ENCODE measurements around the gene KRTAP5-9. TPM values are rescaled to one million over a fixed set of nuclear protein-coding genes. Genes with fewer than 3 reads are reported as not detected.

Gene KRTAP5-9
- polyA plus RNA-seq, 2 of the 4 experiments (the other 2 are of a cell fraction), result not detected

DNA sequence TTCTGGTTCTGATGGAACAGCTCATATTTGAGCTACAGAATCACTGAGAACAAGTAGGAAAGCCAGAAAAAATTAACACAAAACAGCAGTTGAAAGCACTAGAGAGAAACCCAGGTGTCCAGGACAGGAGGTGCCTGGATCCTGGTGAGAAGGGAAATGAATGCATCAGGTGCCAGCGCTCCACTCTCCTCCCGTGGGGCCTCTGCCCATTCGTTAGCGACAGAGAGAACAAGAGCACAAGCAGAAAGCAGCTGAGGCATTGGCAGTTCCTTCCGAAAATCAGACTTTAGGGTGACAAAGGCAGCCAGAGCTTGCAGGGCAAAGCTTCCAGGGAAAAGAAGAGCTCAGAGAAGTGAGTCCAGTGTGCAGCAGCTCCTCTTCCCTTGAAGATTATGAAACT is 41.1 kb upstream of the KRTAP5-9 start:
- no peaks in the 10 kb centered on the region for H3K4me1 ChIP-seq
- ChIA-PET POLR2A (no interaction called here), CTCF (interaction anchor here (0.9 to 1.5 kb wide), 3 partner anchors 13 to 1193 kb away, joined by 3 read pairs; no protein-coding TSS in a partner anchor)
- H3K9me3 ChIP-seq, result 0 out of 3 replicates have a peak, but pooled peaks cover 6% of the 10 kb centered on the region
- no peak overlapping the region for H3K27ac ChIP-seq
- no peak overlapping the region for H3K4me2 ChIP-seq
- DNase-seq (ENCODE audit: low read depth in 1 of 2, low spot score in 1 of 2) (no peak), FAIRE-seq (no peak), ATAC-seq (no peak)
- TF ChIP-seq, protein P1, sequence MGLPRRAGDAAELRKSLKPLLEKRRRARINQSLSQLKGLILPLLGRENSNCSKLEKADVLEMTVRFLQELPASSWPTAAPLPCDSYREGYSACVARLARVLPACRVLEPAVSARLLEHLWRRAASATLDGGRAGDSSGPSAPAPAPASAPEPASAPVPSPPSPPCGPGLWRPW (IDR thresholded peaks at IDR 0.05), result no peak
- TF ChIP-seq CBX2 (IDR thresholded peaks at IDR 0.05; ENCODE audit: borderline replicate concordance, low read depth), result no peak
- TF ChIP-seq, protein P2, sequence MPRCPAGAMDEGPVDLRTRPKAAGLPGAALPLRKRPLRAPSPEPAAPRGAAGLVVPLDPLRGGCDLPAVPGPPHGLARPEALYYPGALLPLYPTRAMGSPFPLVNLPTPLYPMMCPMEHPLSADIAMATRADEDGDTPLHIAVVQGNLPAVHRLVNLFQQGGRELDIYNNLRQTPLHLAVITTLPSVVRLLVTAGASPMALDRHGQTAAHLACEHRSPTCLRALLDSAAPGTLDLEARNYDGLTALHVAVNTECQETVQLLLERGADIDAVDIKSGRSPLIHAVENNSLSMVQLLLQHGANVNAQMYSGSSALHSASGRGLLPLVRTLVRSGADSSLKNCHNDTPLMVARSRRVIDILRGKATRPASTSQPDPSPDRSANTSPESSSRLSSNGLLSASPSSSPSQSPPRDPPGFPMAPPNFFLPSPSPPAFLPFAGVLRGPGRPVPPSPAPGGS (IDR thresholded peaks at IDR 0.05), result no peak
- no peak for TF ChIP-seq FOSL2 (IDR thresholded peaks at IDR 0.05)
- no peak for TF ChIP-seq FOSL2 (CRISPR knock-in tag; IDR thresholded peaks at IDR 0.05)
- TF ChIP-seq RCOR1 (IDR thresholded peaks at IDR 0.05; ENCODE audit: low read depth, low read length), result no peak
- TF ChIP-seq RAD21 (conservative IDR thresholded peaks at IDR 0.05 in 1 of 2, IDR thresholded peaks at IDR 0.05 in 1 of 2), result no peak
- no peak for TF ChIP-seq MAFK (IDR thresholded peaks at IDR 0.05; ENCODE audit: partially characterized antibody)
- TF ChIP-seq POLR2A (IDR thresholded peaks at IDR 0.05; ENCODE audit: low read length), result no peak
- no peak for TF ChIP-seq PHF8 (IDR thresholded peaks at IDR 0.05; ENCODE audit: borderline replicate concordance, low read depth)
- no peak for TF ChIP-seq EHF (CRISPR knock-in tag; IDR thresholded peaks at IDR 0.05)
- no peak for TF ChIP-seq KDM5A (IDR thresholded peaks at IDR 0.05)
- TF ChIP-seq, protein P3, sequence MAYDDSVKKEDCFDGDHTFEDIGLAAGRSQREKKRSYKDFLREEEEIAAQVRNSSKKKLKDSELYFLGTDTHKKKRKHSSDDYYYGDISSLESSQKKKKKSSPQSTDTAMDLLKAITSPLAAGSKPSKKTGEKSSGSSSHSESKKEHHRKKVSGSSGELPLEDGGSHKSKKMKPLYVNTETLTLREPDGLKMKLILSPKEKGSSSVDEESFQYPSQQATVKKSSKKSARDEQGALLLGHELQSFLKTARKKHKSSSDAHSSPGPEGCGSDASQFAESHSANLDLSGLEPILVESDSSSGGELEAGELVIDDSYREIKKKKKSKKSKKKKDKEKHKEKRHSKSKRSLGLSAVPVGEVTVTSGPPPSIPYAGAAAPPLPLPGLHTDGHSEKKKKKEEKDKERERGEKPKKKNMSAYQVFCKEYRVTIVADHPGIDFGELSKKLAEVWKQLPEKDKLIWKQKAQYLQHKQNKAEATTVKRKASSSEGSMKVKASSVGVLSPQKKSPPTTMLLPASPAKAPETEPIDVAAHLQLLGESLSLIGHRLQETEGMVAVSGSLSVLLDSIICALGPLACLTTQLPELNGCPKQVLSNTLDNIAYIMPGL (CRISPR knock-in tag; IDR thresholded peaks at IDR 0.05; ENCODE audit: borderline replicate concordance), result no peak
- TF ChIP-seq GATA3 (IDR thresholded peaks at IDR 0.05; ENCODE audit: borderline replicate concordance), result no peak
- no peak for TF ChIP-seq HOXB5 (CRISPR knock-in tag; IDR thresholded peaks at IDR 0.05)
- TF ChIP-seq NPAS2 (CRISPR knock-in tag; IDR thresholded peaks at IDR 0.05; ENCODE audit: borderline replicate concordance), result no peak
- TF ChIP-seq, protein P4, sequence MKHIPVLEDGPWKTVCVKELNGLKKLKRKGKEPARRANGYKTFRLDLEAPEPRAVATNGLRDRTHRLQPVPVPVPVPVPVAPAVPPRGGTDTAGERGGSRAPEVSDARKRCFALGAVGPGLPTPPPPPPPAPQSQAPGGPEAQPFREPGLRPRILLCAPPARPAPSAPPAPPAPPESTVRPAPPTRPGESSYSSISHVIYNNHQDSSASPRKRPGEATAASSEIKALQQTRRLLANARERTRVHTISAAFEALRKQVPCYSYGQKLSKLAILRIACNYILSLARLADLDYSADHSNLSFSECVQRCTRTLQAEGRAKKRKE (CRISPR knock-in tag; IDR thresholded peaks at IDR 0.05; ENCODE audit: low read depth), result no peak
- TF ChIP-seq POLR2AphosphoS2 (conservative IDR thresholded peaks at IDR 0.05; ENCODE audit: low read length), result no peak
- TF ChIP-seq CHD4 (IDR thresholded peaks at IDR 0.05; ENCODE audit: borderline replicate concordance), result no peak
- TF ChIP-seq ZFP36 (IDR thresholded peaks at IDR 0.05; ENCODE audit: borderline replicate concordance, partially characterized antibody), result no peak
- TF ChIP-seq NR3C1 (IDR thresholded peaks at IDR 0.05), result no peak
- H3K4me3 ChIP-seq, result no peak overlapping the region
- WGBS (ENCODE audit: missing lambda C conversion rate), result 91% methylated on average over 5 of the region's 5 CpGs

DNA sequence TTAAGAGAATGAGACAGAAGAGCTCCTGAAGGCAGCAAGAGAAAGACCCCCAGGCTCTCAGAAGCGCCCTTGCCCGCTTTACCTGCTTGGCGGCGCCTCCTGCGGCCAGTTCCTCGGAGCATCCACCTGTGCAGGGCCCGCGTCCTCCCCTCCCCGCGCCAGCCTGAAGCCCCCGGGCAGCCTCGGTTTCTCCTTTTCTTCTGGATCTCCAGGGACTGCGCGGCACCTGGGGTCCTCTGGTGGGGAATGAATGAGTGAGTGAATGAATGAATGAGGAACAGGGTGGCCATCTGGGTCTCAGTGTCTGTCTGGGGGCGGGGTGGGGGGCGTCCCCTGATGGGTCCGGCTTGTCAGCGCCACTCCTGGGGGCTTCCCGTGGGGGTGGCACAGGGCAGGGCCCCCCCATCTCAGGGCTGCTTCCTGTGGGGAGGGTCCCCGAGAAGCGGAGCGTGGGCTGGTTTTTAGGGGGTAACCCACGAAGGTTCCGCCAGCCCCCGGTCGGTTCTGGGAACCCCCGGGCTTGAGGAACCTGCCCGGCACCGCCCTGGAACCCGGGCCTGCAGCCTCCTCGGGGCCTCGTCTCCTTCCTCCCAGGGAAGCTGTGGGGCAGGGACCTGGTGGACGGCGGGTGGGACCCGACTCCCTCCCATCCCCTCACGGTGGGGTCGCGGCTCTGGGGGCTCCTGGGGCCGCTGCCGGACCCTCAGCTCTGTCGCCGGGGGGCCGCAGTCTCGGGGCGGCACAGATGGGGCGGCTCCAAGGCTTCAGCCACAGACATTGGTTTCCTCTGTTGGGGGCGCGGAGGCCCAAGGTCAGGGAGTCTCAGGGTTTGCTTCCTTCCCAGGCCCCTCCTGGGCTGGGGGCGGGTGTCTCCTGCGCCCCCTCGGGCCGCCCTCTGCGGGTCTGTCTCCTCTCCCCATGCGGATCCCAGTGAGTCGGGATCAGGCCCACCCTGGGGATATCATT is 29.4 kb upstream of the KRTAP5-9 start:
- no peak for ATAC-seq
- Histone ChIP-seq H3K4me2 (no peak overlapping the region), H3K4me3 (no peak overlapping the region), H3K4me1 (no peaks in the 10 kb centered on the region), H3K27ac (no peak overlapping the region), H3K9me3 (no peaks in the 10 kb centered on the region)
- ChIA-PET POLR2A (no interaction called here), CTCF (interaction anchor here (1.4 kb wide), 1 partner anchor 62 kb away, joined by 5 read pairs; no protein-coding TSS in a partner anchor)
- no peak for DNase-seq (ENCODE audit: low read depth in 1 of 2, low spot score in 1 of 2)
- FAIRE-seq, result no peak
- WGBS (ENCODE audit: missing lambda C conversion rate), result 78% methylated on average over 34 of the region's 55 CpGs
- no peak for TF ChIP-seq ZC3H11A (IDR thresholded peaks at IDR 0.05)
- no peak for TF ChIP-seq RCOR1 (IDR thresholded peaks at IDR 0.05; ENCODE audit: low read depth, low read length)
- no peak for TF ChIP-seq NFE2L2 (conservative IDR thresholded peaks at IDR 0.05; ENCODE audit: low read length)
- TF ChIP-seq, protein P5, sequence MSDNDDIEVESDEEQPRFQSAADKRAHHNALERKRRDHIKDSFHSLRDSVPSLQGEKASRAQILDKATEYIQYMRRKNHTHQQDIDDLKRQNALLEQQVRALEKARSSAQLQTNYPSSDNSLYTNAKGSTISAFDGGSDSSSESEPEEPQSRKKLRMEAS (IDR thresholded peaks at IDR 0.05), result no peak
- TF ChIP-seq TP53 (CRISPR knock-in tag; IDR thresholded peaks at IDR 0.05), result no peak
- TF ChIP-seq JUN (IDR thresholded peaks at IDR 0.05), result no peak
- no peak for TF ChIP-seq FOSB (CRISPR knock-in tag; IDR thresholded peaks at IDR 0.05)
- TF ChIP-seq RARB (CRISPR knock-in tag; IDR thresholded peaks at IDR 0.05), result no peak
- TF ChIP-seq, protein P6, sequence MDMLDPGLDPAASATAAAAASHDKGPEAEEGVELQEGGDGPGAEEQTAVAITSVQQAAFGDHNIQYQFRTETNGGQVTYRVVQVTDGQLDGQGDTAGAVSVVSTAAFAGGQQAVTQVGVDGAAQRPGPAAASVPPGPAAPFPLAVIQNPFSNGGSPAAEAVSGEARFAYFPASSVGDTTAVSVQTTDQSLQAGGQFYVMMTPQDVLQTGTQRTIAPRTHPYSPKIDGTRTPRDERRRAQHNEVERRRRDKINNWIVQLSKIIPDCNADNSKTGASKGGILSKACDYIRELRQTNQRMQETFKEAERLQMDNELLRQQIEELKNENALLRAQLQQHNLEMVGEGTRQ (IDR thresholded peaks at IDR 0.05), result no peak
- TF ChIP-seq, protein P7, sequence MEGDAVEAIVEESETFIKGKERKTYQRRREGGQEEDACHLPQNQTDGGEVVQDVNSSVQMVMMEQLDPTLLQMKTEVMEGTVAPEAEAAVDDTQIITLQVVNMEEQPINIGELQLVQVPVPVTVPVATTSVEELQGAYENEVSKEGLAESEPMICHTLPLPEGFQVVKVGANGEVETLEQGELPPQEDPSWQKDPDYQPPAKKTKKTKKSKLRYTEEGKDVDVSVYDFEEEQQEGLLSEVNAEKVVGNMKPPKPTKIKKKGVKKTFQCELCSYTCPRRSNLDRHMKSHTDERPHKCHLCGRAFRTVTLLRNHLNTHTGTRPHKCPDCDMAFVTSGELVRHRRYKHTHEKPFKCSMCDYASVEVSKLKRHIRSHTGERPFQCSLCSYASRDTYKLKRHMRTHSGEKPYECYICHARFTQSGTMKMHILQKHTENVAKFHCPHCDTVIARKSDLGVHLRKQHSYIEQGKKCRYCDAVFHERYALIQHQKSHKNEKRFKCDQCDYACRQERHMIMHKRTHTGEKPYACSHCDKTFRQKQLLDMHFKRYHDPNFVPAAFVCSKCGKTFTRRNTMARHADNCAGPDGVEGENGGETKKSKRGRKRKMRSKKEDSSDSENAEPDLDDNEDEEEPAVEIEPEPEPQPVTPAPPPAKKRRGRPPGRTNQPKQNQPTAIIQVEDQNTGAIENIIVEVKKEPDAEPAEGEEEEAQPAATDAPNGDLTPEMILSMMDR (IDR thresholded peaks at IDR 0.05), result no peak
